CD4-positive, alpha-beta T cell treated with Interleukin-17A for 1 hour (primary cell): ENCODE data around the gene DHRS9.

Source experiments
- DNase-seq: peaks from one replicate; pipeline ENCODE4 v3.0.0-alpha.2; 2020

DHRS9 gene

GRCh38 chr2:169065864-169066517 is 3.4 kb upstream of the DHRS9 start:
- DNase-seq: no peak

GRCh38 chr2:169066897-169067296 is 2.5 kb upstream of the DHRS9 start:
- no peak for DNase-seq

GRCh38 chr2:169069833-169070232 is 470 bp downstream of the DHRS9 start:
- no peak for DNase-seq

GRCh38 chr2:169071455-169071854 is 2.1 kb downstream of the DHRS9 start:
- no peak for DNase-seq

- no peak for DNase-seq
These were observed 3.0 kb downstream of the DHRS9 start for GRCh38 chr2:169072163-169072925.

DNA sequence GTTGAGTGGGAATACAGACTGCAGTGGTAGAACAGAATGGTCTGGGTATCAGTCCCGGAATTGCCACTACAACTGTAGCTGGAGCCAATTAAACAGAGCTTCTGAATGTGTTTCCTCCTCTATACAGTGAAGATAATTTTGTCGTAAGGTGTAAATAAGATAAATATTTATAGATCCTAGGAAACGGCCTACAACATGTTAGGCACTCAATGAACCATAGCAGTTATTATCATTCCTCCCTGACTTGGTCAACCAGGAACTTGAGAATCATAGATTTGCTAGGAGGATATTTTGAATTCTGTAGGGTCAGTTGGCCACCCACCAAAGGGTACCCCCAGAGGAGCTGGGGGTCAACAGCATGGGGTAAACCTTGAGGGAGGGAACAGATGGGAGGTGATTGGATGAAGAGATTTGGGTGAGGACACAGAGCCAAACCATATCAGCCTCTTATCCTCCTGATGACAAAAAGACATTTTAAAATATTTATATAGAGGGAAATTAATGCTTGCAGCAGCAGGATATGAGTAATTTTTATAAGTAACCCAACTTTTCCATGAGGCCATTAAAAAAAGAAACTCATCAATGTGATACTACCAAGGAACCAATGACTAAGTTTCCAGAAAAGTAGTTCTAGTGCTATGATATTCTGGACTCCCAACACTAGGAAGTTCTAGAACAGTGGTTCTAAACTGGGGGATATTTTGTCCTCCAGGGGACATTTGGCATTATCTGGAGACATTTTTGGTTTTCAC is 4.0 kb downstream of the DHRS9 start:
- DNase-seq: no peak

DNA sequence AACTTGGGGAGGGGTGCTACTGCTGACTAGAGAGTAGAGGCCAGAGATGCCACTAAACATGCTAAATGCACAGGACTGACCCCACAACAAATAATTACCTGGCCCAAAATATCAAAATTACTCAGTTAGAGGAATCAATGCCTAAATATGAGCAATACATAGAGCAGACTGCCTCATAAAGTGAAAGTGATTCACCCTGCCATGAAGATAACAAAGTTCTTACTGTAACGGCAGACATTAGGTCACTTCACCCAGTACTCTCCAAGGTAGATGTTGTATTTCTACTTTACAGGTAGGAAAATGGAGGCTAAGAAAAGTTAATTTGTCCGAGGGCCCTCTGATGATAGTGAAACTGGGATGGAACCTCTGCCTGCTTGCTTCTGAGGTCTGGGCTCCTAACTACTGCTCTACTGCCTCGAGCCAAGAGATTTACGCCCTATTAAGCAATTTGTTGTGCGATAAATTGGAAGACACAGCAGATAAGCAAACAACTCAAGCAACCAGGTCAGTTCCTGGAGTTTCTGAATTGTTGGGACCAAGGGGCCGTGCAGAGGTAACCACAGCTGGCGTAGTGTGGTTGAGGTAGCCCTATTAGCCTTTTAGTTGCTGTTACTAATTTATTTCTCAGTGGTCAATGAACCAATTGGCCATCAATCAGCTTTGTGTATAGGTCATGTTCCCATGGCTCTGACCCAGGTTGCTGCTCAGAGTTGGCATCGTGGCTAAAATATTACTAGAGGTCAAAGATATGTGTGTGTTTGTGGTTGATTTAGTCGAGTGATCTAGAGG is 4.8 kb downstream of the DHRS9 start:
- DNase-seq: no peak

DNA sequence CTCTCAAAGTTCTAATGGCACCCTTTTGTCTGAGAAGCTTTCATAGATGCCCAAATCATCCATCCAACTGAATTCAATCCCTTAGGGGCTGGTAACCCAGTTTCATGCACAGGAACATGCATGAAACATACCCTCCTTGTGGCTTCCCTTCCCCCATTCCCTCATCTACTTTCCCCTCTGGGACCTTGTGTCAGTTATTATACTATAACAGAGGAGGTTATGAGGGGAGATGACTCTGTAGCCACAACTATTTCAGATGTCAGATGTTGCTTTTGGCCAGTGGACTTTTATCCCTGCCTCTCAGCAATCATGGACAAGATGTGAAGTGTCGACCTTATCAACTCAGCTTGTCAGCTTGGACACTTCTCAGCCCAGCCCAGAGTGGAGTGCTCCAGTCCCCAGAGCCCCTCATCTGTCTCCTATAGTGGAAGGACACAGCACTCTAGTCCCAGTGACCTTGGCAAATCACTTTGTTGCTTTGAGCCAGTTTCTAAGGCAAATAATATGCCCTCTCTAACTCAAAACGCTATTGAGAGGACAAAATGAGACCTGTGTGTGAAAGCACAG is 8.4 kb downstream of the DHRS9 start:
- DNase-seq: no peak

- DNase-seq: no peak
These were observed 11.1 kb downstream of the DHRS9 start for GRCh38 chr2:169080250-169081069.

DNA sequence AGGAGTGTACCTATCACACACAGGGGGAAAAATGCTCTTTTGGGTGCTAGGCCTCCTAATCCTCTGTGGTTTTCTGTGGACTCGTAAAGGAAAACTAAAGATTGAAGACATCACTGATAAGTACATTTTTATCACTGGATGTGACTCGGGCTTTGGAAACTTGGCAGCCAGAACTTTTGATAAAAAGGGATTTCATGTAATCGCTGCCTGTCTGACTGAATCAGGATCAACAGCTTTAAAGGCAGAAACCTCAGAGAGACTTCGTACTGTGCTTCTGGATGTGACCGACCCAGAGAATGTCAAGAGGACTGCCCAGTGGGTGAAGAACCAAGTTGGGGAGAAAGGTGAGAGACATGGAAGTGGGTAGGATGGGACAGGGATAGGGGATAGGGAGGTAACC is 12.2 kb downstream of the DHRS9 start:
- DNase-seq: no peak

DNA sequence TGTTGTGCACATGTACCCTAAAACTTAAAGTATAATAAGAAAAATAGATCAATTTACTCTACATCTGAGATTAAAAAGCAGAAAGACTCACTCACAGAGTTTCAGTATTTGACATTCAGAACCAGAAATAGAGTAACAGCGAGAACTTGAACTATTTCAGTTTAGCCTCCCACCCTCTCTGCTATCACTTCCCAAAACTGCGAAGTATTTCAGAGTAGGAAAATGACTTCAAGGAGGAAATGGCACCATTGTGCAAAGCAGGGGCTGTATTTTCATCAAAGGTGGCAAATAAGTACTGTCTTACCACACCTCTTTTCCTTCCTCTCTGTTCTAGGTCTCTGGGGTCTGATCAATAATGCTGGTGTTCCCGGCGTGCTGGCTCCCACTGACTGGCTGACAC is 13.6 kb downstream of the DHRS9 start:
- no peak for DNase-seq

- DNase-seq: no peak
These were observed 17.6 kb downstream of the DHRS9 start for GRCh38 chr2:169086893-169087467.

- DNase-seq: no peak
These were observed 18.5 kb downstream of the DHRS9 start for GRCh38 chr2:169087757-169088379.

DNA sequence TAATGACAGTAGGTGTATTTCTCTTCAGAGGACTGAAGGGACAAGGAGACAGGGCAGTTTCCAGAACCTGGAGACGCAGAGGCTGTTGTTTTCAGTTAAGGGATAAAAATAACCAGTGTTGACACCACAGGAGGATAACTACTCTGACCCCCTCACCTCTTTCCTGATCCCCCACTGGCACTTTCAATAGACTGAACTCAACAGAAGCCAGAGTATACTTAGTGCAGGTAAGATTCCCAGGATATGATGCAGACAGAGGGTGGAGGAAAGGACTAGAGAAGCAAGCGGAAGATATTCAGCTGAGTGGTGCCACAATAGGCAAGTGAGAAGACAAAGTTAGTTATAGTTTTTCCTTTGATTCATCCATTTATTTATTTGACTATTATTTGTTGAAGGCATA is 19.8 kb downstream of the DHRS9 start:
- no peak for DNase-seq

DNA sequence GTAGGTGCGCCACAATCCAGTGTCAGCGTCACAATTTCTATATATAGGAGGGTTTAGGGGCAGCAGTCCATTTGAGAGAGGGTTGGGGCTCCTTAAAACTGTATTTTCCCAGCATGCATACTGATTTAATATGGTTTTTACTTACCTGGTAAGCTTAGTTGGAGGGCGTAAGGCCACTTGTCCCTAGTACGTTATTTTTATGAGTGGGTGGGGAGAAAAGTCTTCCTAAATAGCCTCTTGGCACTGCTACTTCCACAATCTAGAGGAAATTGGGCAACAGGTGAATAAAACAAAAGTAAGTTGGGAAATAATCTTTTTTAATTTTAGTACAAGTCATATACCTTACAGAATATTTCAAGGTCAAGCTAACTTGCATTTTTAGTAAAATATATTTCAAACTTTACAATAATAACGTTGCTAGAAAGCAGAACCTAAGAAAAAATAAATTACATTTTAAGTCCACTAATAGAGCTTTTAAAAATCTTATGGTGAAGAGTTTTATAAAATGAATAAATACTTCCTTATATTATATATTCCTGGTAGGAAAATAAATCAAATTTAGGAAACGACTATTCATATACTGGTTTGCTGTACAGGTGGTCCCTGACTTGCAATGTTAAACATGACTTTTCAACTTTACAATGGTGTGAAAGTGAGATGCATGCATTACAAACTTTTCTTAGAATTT is 20.9 kb downstream of the DHRS9 start:
- no peak for DNase-seq

- no peak for DNase-seq
These were observed 21.9 kb downstream of the DHRS9 start for GRCh38 chr2:169091256-169091655.

GRCh38 chr2:169091761-169092519 is 22.6 kb downstream of the DHRS9 start:
- no peak for DNase-seq

- DNase-seq: no peak
These were observed 24.2 kb downstream of the DHRS9 start for GRCh38 chr2:169093535-169093934.

DNA sequence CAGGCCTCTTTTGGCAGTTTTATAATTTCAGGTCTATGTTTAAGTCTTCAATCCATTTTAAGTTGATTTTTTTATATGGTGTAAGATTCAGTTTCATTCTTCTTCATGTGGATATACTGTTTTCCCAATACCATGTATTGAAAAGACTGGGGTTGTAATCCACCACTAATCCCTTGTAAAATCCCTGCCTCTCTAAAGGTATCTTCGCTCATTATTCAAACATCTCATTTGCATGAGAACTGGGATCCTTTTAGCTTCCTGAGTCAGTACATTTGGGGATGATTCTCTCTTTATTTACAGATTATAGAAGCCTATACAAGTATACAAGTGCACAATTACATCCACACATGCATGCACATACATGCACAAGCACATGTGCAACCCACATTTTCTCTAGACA is 25.3 kb downstream of the DHRS9 start:
- DNase-seq: no peak
